Heart left ventricle (tissue), 13 donors: ENCODE data around the gene SLBP.

Source experiments
- CTCF ChIP-seq, 12 donors: fragments of 200-600 bp; sonication (generic) in 4 of 12; IDR thresholded peaks; one replicate each; pipeline versions ENCODE4 v1.5.0 to v1.8.0; 2018 to 2022; ENCODE audit warnings: antibody characterized with exemption in 12 of 12, mild to moderate bottlenecking in 5 of 12
- POLR2A ChIP-seq, 2 donors: fragments of 450-650 bp; IDR thresholded peaks; one replicate each; pipeline ENCODE4 v1.6.1; 2017; ENCODE audit warnings: antibody characterized with exemption in 2 of 2, mild to moderate bottlenecking in 2 of 2, moderate library complexity in 2 of 2
- donor health status: ischemic (EF 13 %, LVEDD 7.1; RV severe dilation, severe dysfunction).
- donor health status: DM: no; HTN: yes; CAD: no.
- donor health status: DM: no; HTN: no; CAD: no.
- donor health status: ischemic (EF 25% LVEDD 6.9; RV normal size, moderate dysfunction).
- donor health status: ischemic (EF 25% LVEDD 5.7; RV mildly dilated, moderate dysfunction).
- donor health status: ischemic (EF 35%, LVEDD 5.7; RV mildly dilated, moderate dysfunction).
- donor health status: nonischemic (EF 11% LVEDD 7.7; RV severe dilation, severe dysfunction).
- donor health status: DM: yes; HTN: yes; CAD: no.
- donor health status: PGD.
- donor health status: ischemic (EF 29% LVEDD 5.4; RV normal size, mild dysfunction).
- donor health status: nonischemic (EF 23%, LVEDD 6.1; RV moderate dilation, normal function).

- TF ChIP-seq CTCF (IDR thresholded peaks at IDR 0.05) (no peak), POLR2A (IDR thresholded peaks at IDR 0.05) (no peak)
Observed at GRCh38 chr4:1756893-1757779, 45.0 kb upstream of the SLBP start.
